DMS79 (cell line): ENCODE measurements around the gene RAMAC.
"Not testable (repeated sequence)": the region's sequence is repeated elsewhere in the genome, so short reads cannot be mapped to it uniquely, and the experiment has no call there.

ENCODE experiments used
- DNase-seq: peaks from one replicate; lab custom pipeline; 2025; lab: John Stamatoyannopoulos, UW

The RAMAC gene

GRCh38 chr15:82968066-82968465 is 17.9 kb upstream of the RAMAC start:
- no peak for DNase-seq

GRCh38 chr15:82969353-82969752 is 16.7 kb upstream of the RAMAC start:
- no peak for DNase-seq

- DNase-seq, result no peak
These were observed 15.8 kb upstream of the RAMAC start for GRCh38 chr15:82970078-82970686.

GRCh38 chr15:82970696-82971095 is 15.3 kb upstream of the RAMAC start:
- DNase-seq, result no peak

- no peak for DNase-seq
These were observed 14.6 kb upstream of the RAMAC start for GRCh38 chr15:82971218-82971984.

- no peak for DNase-seq
These were observed 13.0 kb upstream of the RAMAC start for GRCh38 chr15:82972990-82973389.

GRCh38 chr15:82977076-82977475 is 8.9 kb upstream of the RAMAC start:
- no peak for DNase-seq

- DNase-seq, result no peak
These were observed 7.6 kb upstream of the RAMAC start for GRCh38 chr15:82978438-82978837.

GRCh38 chr15:82979726-82980125 is 6.3 kb upstream of the RAMAC start:
- no peak for DNase-seq

GRCh38 chr15:82980981-82981380 is 5.0 kb upstream of the RAMAC start:
- DNase-seq, result no peak

- no peak for DNase-seq
These were observed 401 bp downstream of the RAMAC start for GRCh38 chr15:82986442-82986780.

- no peak for DNase-seq
These were observed 6.5 kb downstream of the RAMAC start for GRCh38 chr15:82992436-82992998.

GRCh38 chr15:82993144-82993543 is 7.1 kb downstream of the RAMAC start:
- DNase-seq, result no peak

GRCh38 chr15:82995076-82995475 is 9.1 kb downstream of the RAMAC start:
- DNase-seq, result no peak

- DNase-seq, result no peak
These were observed 9.9 kb downstream of the RAMAC start for GRCh38 chr15:82995938-82996337.

GRCh38 chr15:82999426-82999825 is 13.4 kb downstream of the RAMAC start:
- no peak for DNase-seq

- DNase-seq, result peak; percentile 16
These were observed 14.1 kb downstream of the RAMAC start for GRCh38 chr15:82999905-83000671.

GRCh38 chr15:83000672-83001031 is 14.6 kb downstream of the RAMAC start:
- not testable (repeated sequence) for DNase-seq

- DNase-seq, result peak; percentile 14
These were observed 24.8 kb downstream of the RAMAC start for GRCh38 chr15:83010709-83011270.

- peak; percentile 54 for DNase-seq
These were observed 25.5 kb downstream of the RAMAC start, which contains the start of gene C15orf40 for GRCh38 chr15:83011271-83012075. TSS of gene C15orf40 (minus strand) at chr15:83011639. CDS start at chr15:83011607, 32 bp downstream.

- no peak for DNase-seq
These were observed 26.0 kb downstream of the RAMAC start for GRCh38 chr15:83012076-83012426.

GRCh38 chr15:83012636-83013035 is 26.6 kb downstream of the RAMAC start:
- DNase-seq, result no peak
